Activated naive CD4-positive, alpha-beta T cell treated with anti-CD3 and anti-CD28 coated beads for 36 hours (primary cell): ENCODE measurements around the gene ATG2A. TPM values are rescaled to one million over a fixed set of nuclear protein-coding genes. Genes with fewer than 3 reads are reported as not detected.

Experiments
- CTCF ChIA-PET: fragments of 350-600 bp; sonication (Branson Sonifier 250); formaldehyde crosslinking; loops from one replicate; lab custom pipeline; 2021; ENCODE audit warnings: antibody characterized with exemption; lab: Charles Lee
- DNase-seq: peaks from one replicate; pipeline ENCODE4 v3.0.0-alpha.2; 2020
- H3K27ac Mint-ChIP-seq: one replicate; pipeline ENCODE4 v1.8.0; 2021; ENCODE audit warnings: mild to moderate bottlenecking, mixed read lengths
- H3K27me3 Mint-ChIP-seq: one replicate; pipeline ENCODE4 v1.8.0; 2021; ENCODE audit warnings: low read depth, mixed read lengths
- H3K36me3 Mint-ChIP-seq: one replicate; pipeline ENCODE4 v1.8.0; 2021; ENCODE audit warnings: low read depth, mixed read lengths
- H3K4me1 Mint-ChIP-seq: one replicate; pipeline ENCODE4 v1.8.0; 2021; ENCODE audit warnings: low read depth, mixed read lengths
- H3K4me3 Mint-ChIP-seq: one replicate; pipeline ENCODE4 v1.8.0; 2021; ENCODE audit warnings: mild to moderate bottlenecking, moderate library complexity, mixed read lengths
- H3K9me3 Mint-ChIP-seq: one replicate; pipeline ENCODE4 v1.8.0; 2021; ENCODE audit warnings: mixed read lengths
- intact Hi-C: fragments of 100-400 bp; cut with micrococcal nuclease; formaldehyde crosslinking; loops from one replicate; pipeline ENCODE4 v1.15.1; 2023
- total RNA-seq, 2 experiments: library from RNA; stranded (reverse); gene quantifications; one replicate each; pipeline ENCODE4 v1.2.3, GENCODE V29; 2021

Gene ATG2A
- total RNA-seq, result 10 to 100 TPM; 15.1 to 16.3 TPM

GRCh38 chr11:64916775-64917662 is at the start of gene ATG2A:
Gene ATG2A (minus strand): TSS chr11:64917209. CDS start chr11:64917135, 74 bp downstream.
- no peaks in the 10 kb centered on the region for H3K27me3 Mint-ChIP-seq

GRCh38 chr11:64963072-64963631 is 46.1 kb upstream of the ATG2A start:
- H3K27me3 Mint-ChIP-seq, result no peaks in the 10 kb centered on the region
- H3K9me3 Mint-ChIP-seq, result no peaks in the 10 kb centered on the region
- intact Hi-C loops, result no loop called here
- CTCF ChIA-PET, result interaction anchor here (1.1 to 1.4 kb wide), 2 partner anchors 30 to 33 kb away, joined by 3 to 4 read pairs; no protein-coding TSS in a partner anchor
- no peak for DNase-seq
- no peak overlapping the region for H3K27ac Mint-ChIP-seq
- H3K36me3 Mint-ChIP-seq, result no peaks in the 10 kb centered on the region
- H3K4me1 Mint-ChIP-seq, result peaks cover 21% of the 10 kb centered on the region
- H3K4me3 Mint-ChIP-seq, result no peak overlapping the region

More at GRCh38 chr11:64916775-64917662, at the start of gene ATG2A:
- Mint-ChIP-seq H3K27ac (peak within 1 kb of the TSS; percentile 81), H3K4me1 (peaks cover 25% of the 10 kb centered on the region), H3K36me3 (peaks cover 1% of the 10 kb centered on the region), H3K4me3 (peak within 1 kb of the TSS; percentile 87), H3K9me3 (no peaks in the 10 kb centered on the region)
- DNase-seq, result peak; percentile 99
- CTCF ChIA-PET, result interaction anchor here (0.6 to 1.0 kb wide), 4 partner anchors 14 to 70 kb away, joined by 3 to 4 read pairs (median 4); no protein-coding TSS in a partner anchor
- intact Hi-C loops, result loop anchor here (1.0 to 5.0 kb wide), 9 partner anchors 8 to 200 kb away; partner anchors contain the start of genes ARL2, CDCA5, EHD1 and SF1

- H3K4me1 Mint-ChIP-seq, result peaks cover 7% of the 10 kb centered on the region
- no peaks in the 10 kb centered on the region for H3K9me3 Mint-ChIP-seq
- CTCF ChIA-PET, result no interaction called here
- no peaks in the 10 kb centered on the region for H3K36me3 Mint-ChIP-seq
- H3K27me3 Mint-ChIP-seq, result no peaks in the 10 kb centered on the region
- intact Hi-C loops, result no loop called here
- H3K4me3 Mint-ChIP-seq, result no peak overlapping the region
- H3K27ac Mint-ChIP-seq, result no peak overlapping the region
- DNase-seq, result no peak
These were observed 43.7 kb upstream of the ATG2A start for GRCh38 chr11:64960719-64961118.

GRCh38 chr11:64959498-64959897 is 42.5 kb upstream of the ATG2A start:
- Mint-ChIP-seq H3K36me3 (no peaks in the 10 kb centered on the region), H3K9me3 (no peaks in the 10 kb centered on the region), H3K4me1 (no peaks in the 10 kb centered on the region), H3K4me3 (no peak overlapping the region), H3K27ac (no peak overlapping the region), H3K27me3 (peaks cover 2% of the 10 kb centered on the region)
- DNase-seq, result no peak
- CTCF ChIA-PET, result no interaction called here
- intact Hi-C loops, result no loop called here

GRCh38 chr11:64954201-64954600 is 37.2 kb upstream of the ATG2A start:
- no peak for DNase-seq
- CTCF ChIA-PET, result no interaction called here
- Mint-ChIP-seq H3K4me3 (no peak overlapping the region), H3K36me3 (no peaks in the 10 kb centered on the region), H3K27ac (no peak overlapping the region), H3K4me1 (peaks cover 4% of the 10 kb centered on the region), H3K27me3 (peaks cover 5% of the 10 kb centered on the region), H3K9me3 (no peaks in the 10 kb centered on the region)
- intact Hi-C loops, result no loop called here

GRCh38 chr11:64951529-64951928 is 34.5 kb upstream of the ATG2A start:
- H3K36me3 Mint-ChIP-seq, result no peaks in the 10 kb centered on the region
- no peak overlapping the region for H3K4me3 Mint-ChIP-seq
- H3K27ac Mint-ChIP-seq, result no peak overlapping the region
- CTCF ChIA-PET, result interaction anchor here (1.1 kb wide), 1 partner anchor 166 kb away, joined by 9 read pairs; the partner anchor contains the start of gene ZNHIT2
- no peak for DNase-seq
- intact Hi-C loops, result no loop called here
- H3K27me3 Mint-ChIP-seq, result peaks cover 5% of the 10 kb centered on the region
- no peaks in the 10 kb centered on the region for H3K9me3 Mint-ChIP-seq
- peaks cover 4% of the 10 kb centered on the region for H3K4me1 Mint-ChIP-seq

- no peaks in the 10 kb centered on the region for H3K4me1 Mint-ChIP-seq
- intact Hi-C loops, result no loop called here
- DNase-seq, result no peak
- H3K36me3 Mint-ChIP-seq, result no peaks in the 10 kb centered on the region
- H3K27ac Mint-ChIP-seq, result no peak overlapping the region
- no peaks in the 10 kb centered on the region for H3K9me3 Mint-ChIP-seq
- no peak overlapping the region for H3K4me3 Mint-ChIP-seq
- CTCF ChIA-PET, result no interaction called here
- peaks cover 3% of the 10 kb centered on the region for H3K27me3 Mint-ChIP-seq
These were observed 30.3 kb upstream of the ATG2A start for GRCh38 chr11:64947208-64947814.

- intact Hi-C loops, result no loop called here
- no peak overlapping the region for H3K4me3 Mint-ChIP-seq
These were observed 19.5 kb upstream of the ATG2A start for GRCh38 chr11:64936539-64936938.

GRCh38 chr11:64935359-64936081 is 18.5 kb upstream of the ATG2A start, which contains the start of gene GPHA2:
Gene GPHA2 (minus strand): TSS chr11:64935893. CDS start chr11:64935460, 433 bp downstream.
- Mint-ChIP-seq H3K36me3 (no peaks in the 10 kb centered on the region), H3K27ac (no peak within 1 kb of the TSS), H3K4me3 (no peak within 1 kb of the TSS), H3K27me3 (no peaks in the 10 kb centered on the region), H3K9me3 (no peaks in the 10 kb centered on the region), H3K4me1 (no peaks in the 10 kb centered on the region)
- DNase-seq, result no peak
- intact Hi-C loops, result no loop called here
- CTCF ChIA-PET, result no interaction called here

More at GRCh38 chr11:64936539-64936938, 19.5 kb upstream of the ATG2A start:
- DNase-seq, result no peak
- CTCF ChIA-PET, result interaction anchor here (0.7 kb wide), 1 partner anchor 31 kb away, joined by 3 read pairs; no protein-coding TSS in a partner anchor
- no peaks in the 10 kb centered on the region for H3K27me3 Mint-ChIP-seq
- no peaks in the 10 kb centered on the region for H3K9me3 Mint-ChIP-seq
- H3K36me3 Mint-ChIP-seq, result no peaks in the 10 kb centered on the region
- no peak overlapping the region for H3K27ac Mint-ChIP-seq
- no peaks in the 10 kb centered on the region for H3K4me1 Mint-ChIP-seq

- H3K9me3 Mint-ChIP-seq, result no peaks in the 10 kb centered on the region
- no peak for DNase-seq
- CTCF ChIA-PET, result interaction anchor here (0.5 to 0.6 kb wide), 2 partner anchors 54 to 292 kb away, joined by 3 to 4 read pairs; no protein-coding TSS in a partner anchor
- H3K4me1 Mint-ChIP-seq, result no peaks in the 10 kb centered on the region
- intact Hi-C loops, result no loop called here
- no peaks in the 10 kb centered on the region for H3K36me3 Mint-ChIP-seq
- H3K4me3 Mint-ChIP-seq, result no peak overlapping the region
- H3K27ac Mint-ChIP-seq, result no peak overlapping the region
- H3K27me3 Mint-ChIP-seq, result no peaks in the 10 kb centered on the region
These were observed 17.8 kb upstream of the ATG2A start for GRCh38 chr11:64934682-64935358.

GRCh38 chr11:64933935-64934681 is 17.1 kb upstream of the ATG2A start:
- DNase-seq, result no peak
- no peaks in the 10 kb centered on the region for H3K4me1 Mint-ChIP-seq
- no peak overlapping the region for H3K27ac Mint-ChIP-seq
- H3K9me3 Mint-ChIP-seq, result no peaks in the 10 kb centered on the region
- H3K27me3 Mint-ChIP-seq, result no peaks in the 10 kb centered on the region
- H3K36me3 Mint-ChIP-seq, result no peaks in the 10 kb centered on the region
- intact Hi-C loops, result no loop called here
- no peak overlapping the region for H3K4me3 Mint-ChIP-seq
- CTCF ChIA-PET, result interaction anchor here (0.5 to 0.6 kb wide), 2 partner anchors 54 to 293 kb away, joined by 3 to 4 read pairs; no protein-coding TSS in a partner anchor
